Trophoblast cell (in vitro differentiated cells and primary cell): ENCODE measurements around the gene SEMA4D.

Experiments used
- DNase-seq, 2 donors: peaks; one replicate each; pipeline ENCODE4 v3.0.0-alpha.2; 2016
- H2AFZ ChIP-seq: 2 replicates; pipeline ENCODE4 v1.6.1; 2013; ENCODE audit warnings: low read length, moderate library complexity, mild to moderate bottlenecking; ENCODE audit not compliant: insufficient read depth, poor library complexity
- H2AK5ac ChIP-seq: 2 replicates; pipeline ENCODE4 v1.6.1; 2013; ENCODE audit warnings: mild to moderate bottlenecking, low read length
- H2BK120ac ChIP-seq: 2 replicates; pipeline ENCODE4 v1.6.1; 2013; ENCODE audit warnings: low read length, mild to moderate bottlenecking, moderate library complexity; ENCODE audit not compliant: insufficient read depth, poor library complexity
- H2BK12ac ChIP-seq: 2 replicates; pipeline ENCODE4 v1.6.1; 2013; ENCODE audit warnings: mild to moderate bottlenecking, low read length, moderate library complexity
- H2BK5ac ChIP-seq: 2 replicates; pipeline ENCODE4 v1.6.1; 2013; ENCODE audit warnings: low read length, low read depth, moderate library complexity, mild to moderate bottlenecking; ENCODE audit not compliant: poor library complexity
- H3K14ac ChIP-seq: 2 replicates; pipeline ENCODE4 v1.6.1; 2013; ENCODE audit warnings: mild to moderate bottlenecking, low read length
- H3K18ac ChIP-seq: 2 replicates; pipeline ENCODE4 v1.6.1; 2013; ENCODE audit warnings: mild to moderate bottlenecking, low read length
- H3K23ac ChIP-seq: 2 replicates; pipeline ENCODE4 v1.6.1; 2013; ENCODE audit warnings: low read length
- H3K27ac ChIP-seq: 2 replicates; pipeline ENCODE4 v1.5.1; 2013; ENCODE audit warnings: low read depth, mild to moderate bottlenecking, inconsistent platforms, low read length, moderate library complexity
- H3K27me3 ChIP-seq: 2 replicates; pipeline ENCODE4 v1.6.1; 2013; ENCODE audit warnings: inconsistent platforms, mild to moderate bottlenecking, low read length, moderate library complexity; ENCODE audit not compliant: insufficient read depth
- H3K36me3 ChIP-seq, 2 experiments: 1 replicate in 1 of 2; 2 replicates in 1 of 2; pipeline ENCODE4 v1.6.1; 2013; ENCODE audit warnings: low read length in 2 of 2, mild to moderate bottlenecking in 2 of 2, moderate library complexity in 1 of 2; ENCODE audit not compliant: insufficient read depth in 2 of 2, control insufficient read depth in 1 of 2
- H3K4ac ChIP-seq: 2 replicates; pipeline ENCODE4 v1.6.1; 2013; ENCODE audit warnings: low read depth, mild to moderate bottlenecking, low read length, moderate library complexity
- H3K4me1 ChIP-seq, 2 experiments: 1 replicate in 1 of 2; 2 replicates in 1 of 2; pipeline ENCODE4 v1.6.1; 2013; ENCODE audit warnings: low read length in 2 of 2, mild to moderate bottlenecking in 2 of 2, moderate library complexity in 1 of 2; ENCODE audit not compliant: insufficient read depth in 2 of 2, control insufficient read depth in 1 of 2
- H3K4me2 ChIP-seq: 2 replicates; pipeline ENCODE4 v1.6.1; 2013; ENCODE audit warnings: inconsistent platforms, mild to moderate bottlenecking, low read length, moderate library complexity
- H3K4me3 ChIP-seq: 2 replicates; pipeline ENCODE4 v1.5.1; 2013; ENCODE audit warnings: mild to moderate bottlenecking, low read depth, low read length, inconsistent platforms
- H3K79me1 ChIP-seq: one replicate; pipeline ENCODE4 v1.6.1; 2013; ENCODE audit warnings: low read length
- H3K79me2 ChIP-seq: 2 replicates; pipeline ENCODE4 v1.6.1; 2013; ENCODE audit warnings: low read length, mild to moderate bottlenecking; ENCODE audit not compliant: control insufficient read depth, insufficient read depth, poor library complexity
- H3K9ac ChIP-seq: 2 replicates; pipeline ENCODE4 v1.6.1; 2013; ENCODE audit warnings: mild to moderate bottlenecking, low read length
- H3K9me3 ChIP-seq: 2 replicates; pipeline ENCODE4 v1.6.1; 2013; ENCODE audit warnings: low read depth, mild to moderate bottlenecking, control low read depth, inconsistent platforms, low read length; ENCODE audit not compliant: insufficient read depth
- H4K12ac ChIP-seq: 2 replicates; pipeline ENCODE4 v1.6.1; 2013; ENCODE audit warnings: low read depth, mild to moderate bottlenecking, low read length, moderate library complexity
- H4K8ac ChIP-seq: 2 replicates; pipeline ENCODE4 v1.6.1; 2013; ENCODE audit warnings: low read depth, mild to moderate bottlenecking, low read length, moderate library complexity
- H4K91ac ChIP-seq: one replicate; pipeline ENCODE4 v1.6.1; 2013; ENCODE audit warnings: low read depth, mild to moderate bottlenecking, low read length, moderate library complexity
- WGBS: extraction: QIAGEN DNeasy Blood & Tissue Kit; methylation state at CpG from one replicate; pipeline ENCODE4 v1.1.7; 2013; ENCODE audit warnings: missing lambda C conversion rate; ENCODE audit not compliant: insufficient read length, insufficient coverage; ENCODE audit errors: extremely low coverage; 5-methylcytosine and 5-hydroxymethylcytosine counted together

The SEMA4D gene

GRCh38 chr9:89357331-89358197 lies 140.3 kb downstream of the SEMA4D start:
- no peak overlapping the region for H3K18ac ChIP-seq
- no peaks in the 10 kb centered on the region for H3K79me2 ChIP-seq
- no peak for DNase-seq
- no peak overlapping the region for H4K12ac ChIP-seq
- no peak overlapping the region for H2BK12ac ChIP-seq
- H3K23ac ChIP-seq, result no peak overlapping the region
- H3K4me2 ChIP-seq, result no peak overlapping the region
- H3K14ac ChIP-seq, result no peak overlapping the region
- peaks cover 49 to 75% of the 10 kb centered on the region in 2 experiments for H3K36me3 ChIP-seq
- H2BK5ac ChIP-seq, result no peak overlapping the region
- WGBS, result no CpG with 5 or more reads among the region's 8 CpGs
- H3K79me1 ChIP-seq, result no peaks in the 10 kb centered on the region
- no peak overlapping the region for H3K4ac ChIP-seq
- H3K27ac ChIP-seq, result no peak overlapping the region
- H4K8ac ChIP-seq, result no peak overlapping the region
- no peak overlapping the region for H3K4me3 ChIP-seq
- no peaks in the 10 kb centered on the region for H3K27me3 ChIP-seq
- no peak overlapping the region for H2BK120ac ChIP-seq
- no peak overlapping the region for H2AFZ ChIP-seq
- H3K9ac ChIP-seq, result no peak overlapping the region
- H2AK5ac ChIP-seq, result no peak overlapping the region
- no peak overlapping the region for H4K91ac ChIP-seq
- peaks cover 0 to 2% of the 10 kb centered on the region in 2 experiments for H3K4me1 ChIP-seq
- peaks cover 5% of the 10 kb centered on the region for H3K9me3 ChIP-seq

GRCh38 chr9:89356782-89357181 lies 141.1 kb downstream of the SEMA4D start:
- Histone ChIP-seq H3K18ac (no peak overlapping the region), H2AFZ (no peak overlapping the region), H3K4me2 (no peak overlapping the region), H4K8ac (no peak overlapping the region), H2BK12ac (no peak overlapping the region), H3K9ac (no peak overlapping the region), H3K4ac (no peak overlapping the region), H3K36me3 (peaks cover 49 to 74% of the 10 kb centered on the region in 2 experiments), H3K27me3 (no peaks in the 10 kb centered on the region), H3K4me1 (peaks cover 0 to 2% of the 10 kb centered on the region in 2 experiments), H3K79me2 (no peaks in the 10 kb centered on the region), H3K23ac (no peak overlapping the region), H3K14ac (no peak overlapping the region), H3K79me1 (no peaks in the 10 kb centered on the region), H4K91ac (no peak overlapping the region), H3K9me3 (peaks cover 3% of the 10 kb centered on the region), H2BK5ac (no peak overlapping the region), H2AK5ac (no peak overlapping the region), H3K4me3 (no peak overlapping the region), H3K27ac (no peak overlapping the region), H4K12ac (no peak overlapping the region), H2BK120ac (no peak overlapping the region)
- no CpG with 5 or more reads among the region's 2 CpGs for whole genome bisulfite sequencing
- no peak for DNase-seq

DNA sequence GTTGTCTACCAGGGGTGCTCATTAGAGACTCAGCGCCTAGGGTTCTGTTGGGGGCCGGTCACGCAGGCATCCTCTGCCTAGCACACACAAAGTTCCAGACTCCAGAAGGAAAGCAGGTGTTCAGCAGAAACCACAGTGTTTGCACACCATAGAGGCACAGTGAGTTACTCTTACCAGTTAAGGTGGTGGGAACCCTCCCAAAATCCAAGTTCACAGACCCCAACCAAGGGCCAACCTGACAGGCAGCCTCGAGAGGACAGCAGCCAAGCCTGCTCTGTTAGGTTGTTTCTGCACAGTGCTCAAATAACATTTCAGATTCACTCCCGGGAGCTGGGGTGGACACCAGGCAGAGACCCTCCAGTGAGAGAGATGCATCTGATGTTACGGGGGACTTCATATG lies 143.4 kb downstream of the SEMA4D start:
- Histone ChIP-seq H2BK12ac (no peak overlapping the region), H3K4me2 (no peak overlapping the region), H2AK5ac (no peak overlapping the region), H3K9me3 (peaks cover 7% of the 10 kb centered on the region), H3K14ac (no peak overlapping the region), H3K4me1 (peaks cover 0 to 2% of the 10 kb centered on the region in 2 experiments), H3K4me3 (no peak overlapping the region), H3K27me3 (no peaks in the 10 kb centered on the region), H2BK5ac (no peak overlapping the region), H4K8ac (no peak overlapping the region), H4K12ac (no peak overlapping the region), H3K79me1 (no peaks in the 10 kb centered on the region), H3K27ac (no peak overlapping the region), H3K23ac (peak overlapping the region; percentile 13), H3K79me2 (no peaks in the 10 kb centered on the region), H4K91ac (no peak overlapping the region), H3K36me3 (peaks cover 61 to 78% of the 10 kb centered on the region in 2 experiments), H3K18ac (no peak overlapping the region), H2AFZ (no peak overlapping the region), H2BK120ac (no peak overlapping the region), H3K9ac (no peak overlapping the region), H3K4ac (no peak overlapping the region)
- WGBS, result no CpG with 5 or more reads among the region's 6 CpGs
- DNase-seq, result no peak

GRCh38 chr9:89353989-89354388 lies 143.9 kb downstream of the SEMA4D start:
- peaks cover 7% of the 10 kb centered on the region for H3K9me3 ChIP-seq
- no peak overlapping the region for H3K14ac ChIP-seq
- H3K27me3 ChIP-seq, result no peaks in the 10 kb centered on the region
- DNase-seq, result no peak
- no peak overlapping the region for H2BK120ac ChIP-seq
- H4K91ac ChIP-seq, result no peak overlapping the region
- H4K8ac ChIP-seq, result no peak overlapping the region
- WGBS, result no CpG with 5 or more reads among the region's 3 CpGs
- peaks cover 0 to 2% of the 10 kb centered on the region in 2 experiments for H3K4me1 ChIP-seq
- no peak overlapping the region for H3K27ac ChIP-seq
- no peaks in the 10 kb centered on the region for H3K79me2 ChIP-seq
- H3K4me2 ChIP-seq, result no peak overlapping the region
- H2AFZ ChIP-seq, result no peak overlapping the region
- H3K4me3 ChIP-seq, result no peak overlapping the region
- no peak overlapping the region for H3K18ac ChIP-seq
- H3K9ac ChIP-seq, result no peak overlapping the region
- H2AK5ac ChIP-seq, result no peak overlapping the region
- H3K23ac ChIP-seq, result peak overlapping the region; percentile 47
- H3K4ac ChIP-seq, result no peak overlapping the region
- no peak overlapping the region for H2BK5ac ChIP-seq
- no peaks in the 10 kb centered on the region for H3K79me1 ChIP-seq
- H3K36me3 ChIP-seq, result peaks cover 61 to 78% of the 10 kb centered on the region in 2 experiments
- no peak overlapping the region for H4K12ac ChIP-seq
- no peak overlapping the region for H2BK12ac ChIP-seq
